Astrocyte of the hippocampus (primary cell): ENCODE data around the gene DISC1.

Experiments
- DNase-seq: peaks from one replicate; pipeline ENCODE4 v3.0.0; 2011; ENCODE audit warnings: low read depth, low spot score

DISC1 gene

DNA sequence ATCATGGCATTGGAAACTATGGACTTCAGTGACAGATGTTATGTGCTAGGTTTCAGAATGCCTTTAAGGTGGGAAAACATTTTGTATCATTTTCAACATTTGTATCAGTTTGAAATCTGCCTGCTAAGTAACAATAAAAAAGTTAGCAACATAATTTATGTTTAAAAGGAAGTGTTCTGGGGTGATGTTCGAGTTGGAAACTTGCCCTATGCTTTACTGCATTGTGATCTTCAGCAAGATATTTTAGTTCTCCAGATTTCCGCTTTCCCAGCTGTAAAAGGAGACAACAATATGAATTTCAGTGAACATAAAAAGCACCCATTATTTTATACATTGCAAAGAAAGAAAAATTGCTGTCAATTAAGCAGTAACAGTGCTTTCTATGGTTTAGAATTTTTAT lies 187.4 kb downstream of the DISC1 start:
- DNase-seq: no peak

DNA sequence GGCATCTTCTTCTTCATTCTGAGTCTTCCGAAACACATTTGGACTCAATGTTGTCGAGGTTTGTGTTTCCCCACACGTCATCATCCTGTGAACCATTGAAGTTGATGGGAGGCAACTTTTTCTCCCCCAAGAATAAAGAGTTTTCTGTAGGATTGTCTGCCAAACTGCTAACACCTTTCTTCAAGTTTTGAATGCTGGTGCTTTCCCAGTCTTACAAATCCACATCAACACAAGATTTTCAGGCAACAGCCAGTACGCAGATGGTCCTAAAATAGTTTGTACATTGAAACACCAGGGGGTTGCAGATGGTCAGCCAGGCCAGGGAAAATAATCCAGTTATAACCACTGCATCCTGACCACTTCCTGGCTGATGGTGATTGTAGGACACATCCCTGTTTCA lies 187.9 kb downstream of the DISC1 start:
- DNase-seq: no peak

DNA sequence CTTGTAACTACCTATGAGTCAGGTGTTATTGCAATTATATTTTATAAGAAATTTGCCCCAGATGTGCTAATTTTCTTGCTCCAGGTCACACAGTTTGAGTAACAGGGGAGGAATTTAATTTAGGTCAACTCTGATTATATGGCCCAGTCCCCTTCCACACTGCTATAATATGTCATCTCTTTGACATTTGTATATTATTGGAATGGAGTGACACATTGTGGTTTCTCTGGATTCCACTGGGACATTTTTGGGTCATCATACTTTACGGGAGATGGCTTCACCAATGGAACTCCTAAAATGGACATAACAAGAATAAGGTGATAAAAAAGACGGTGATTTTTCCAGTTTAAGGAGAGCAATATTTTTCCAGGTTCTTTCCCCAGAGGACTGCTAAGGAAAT lies 191.2 kb downstream of the DISC1 start:
- DNase-seq: no peak

DNA sequence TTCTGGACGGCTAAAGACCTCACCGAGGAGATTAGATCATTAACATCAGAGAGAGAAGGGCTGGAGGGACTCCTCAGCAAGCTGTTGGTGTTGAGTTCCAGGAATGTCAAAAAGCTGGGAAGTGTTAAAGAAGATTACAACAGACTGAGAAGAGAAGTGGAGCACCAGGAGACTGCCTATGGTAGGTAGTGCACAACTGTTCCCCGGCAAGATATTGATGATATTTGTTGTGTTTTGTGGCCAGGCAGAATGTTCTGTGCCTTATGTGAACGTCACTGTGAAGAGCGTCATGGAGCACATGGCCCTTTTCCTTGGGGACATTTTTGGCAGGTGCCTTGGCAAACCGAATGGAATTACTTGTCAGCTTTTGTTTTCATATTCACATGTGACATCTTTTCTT lies 191.7 kb downstream of the DISC1 start:
- DNase-seq: no peak

DNA sequence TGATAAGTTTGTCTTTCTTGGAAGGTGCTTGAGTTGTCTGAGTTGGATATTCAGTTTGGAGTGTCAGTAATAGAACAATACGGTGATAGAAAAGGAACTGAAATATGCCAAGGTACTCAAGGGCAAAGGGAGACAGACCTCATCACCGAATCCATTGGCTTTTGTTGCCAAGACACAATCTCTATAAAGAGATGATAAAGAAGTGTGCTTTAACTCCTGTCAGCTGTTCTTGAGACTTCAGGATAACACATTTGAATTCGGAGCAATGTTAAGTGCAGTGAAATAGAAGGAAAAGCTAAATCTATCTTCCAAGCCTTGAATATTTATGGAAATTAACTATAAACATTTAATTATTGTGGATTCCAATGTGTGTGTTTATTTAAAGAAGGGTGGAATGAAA lies 194.7 kb downstream of the DISC1 start:
- DNase-seq: no peak

DNA sequence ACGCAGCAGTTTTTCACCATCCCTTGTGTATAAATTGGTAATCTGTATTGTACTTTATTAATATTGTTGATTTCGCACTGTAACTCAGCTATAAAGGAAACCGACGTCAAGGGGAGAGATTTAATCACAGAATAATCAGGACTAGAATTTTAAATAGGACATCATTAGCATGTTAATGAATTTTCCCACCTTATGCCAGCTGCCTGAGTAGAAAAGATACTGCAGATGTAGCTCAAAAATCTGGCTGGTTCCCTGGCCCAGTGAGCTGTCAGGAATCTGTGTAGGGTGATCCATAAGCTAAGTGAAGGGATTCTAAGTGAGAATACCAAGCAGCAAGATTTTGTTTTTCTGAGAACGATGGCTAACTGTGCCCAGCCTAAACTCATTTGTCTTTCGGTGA lies 195.5 kb downstream of the DISC1 start:
- DNase-seq: no peak

DNA sequence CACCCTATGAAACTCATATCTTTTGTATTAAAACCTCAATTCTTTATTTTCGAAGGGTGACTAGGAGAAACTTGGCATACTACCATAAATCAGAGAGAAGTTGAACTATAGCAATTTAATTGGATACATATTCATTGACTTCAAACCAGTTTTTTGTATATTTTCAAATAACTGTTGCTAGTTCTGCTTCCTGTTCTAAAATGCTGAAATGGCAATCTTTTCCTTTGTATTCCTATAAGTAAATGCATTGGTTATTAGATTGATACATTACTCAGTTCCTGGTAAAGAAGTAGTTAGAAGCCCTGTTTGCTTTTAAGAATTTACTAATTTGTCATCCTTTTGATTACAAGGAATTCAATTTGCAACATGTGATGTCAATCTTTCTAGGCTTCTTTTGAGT lies 200.0 kb downstream of the DISC1 start:
- no peak for DNase-seq

DNA sequence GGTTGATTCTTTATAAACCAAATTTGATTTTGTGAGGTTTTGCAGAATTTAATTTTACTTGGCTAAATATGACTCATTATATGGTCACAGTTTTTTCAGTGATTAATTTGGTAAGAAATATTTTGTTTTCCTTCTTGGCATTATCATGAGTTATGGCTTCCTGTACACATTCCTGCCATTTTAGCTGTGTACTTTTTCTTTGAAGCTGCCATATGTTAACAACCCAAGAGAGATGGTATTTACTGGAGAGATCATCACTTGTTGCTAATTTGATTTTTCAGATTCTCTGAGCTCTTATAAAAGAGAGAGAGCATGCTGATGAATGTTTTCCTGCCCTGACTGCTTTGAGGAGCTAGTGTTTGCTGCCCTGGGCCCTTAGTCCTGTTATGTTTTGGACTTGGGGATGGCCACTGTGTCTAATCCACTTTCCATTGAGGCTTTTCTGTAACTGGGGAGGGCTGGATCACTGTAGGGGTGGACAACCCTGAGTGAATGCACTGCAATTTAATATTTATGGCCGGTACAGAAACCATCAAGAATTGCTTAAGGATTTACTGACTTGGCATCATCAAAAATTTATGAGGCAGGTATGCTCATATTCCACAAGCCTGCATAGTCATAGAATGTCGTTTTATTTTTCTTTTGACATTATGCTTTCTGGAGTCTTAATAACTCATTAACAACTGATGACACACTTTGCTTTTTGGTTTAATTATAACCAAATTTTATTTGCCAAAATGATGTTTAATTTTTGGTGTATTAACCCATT lies 200.9 kb downstream of the DISC1 start:
- peak; percentile 67 for DNase-seq

DNA sequence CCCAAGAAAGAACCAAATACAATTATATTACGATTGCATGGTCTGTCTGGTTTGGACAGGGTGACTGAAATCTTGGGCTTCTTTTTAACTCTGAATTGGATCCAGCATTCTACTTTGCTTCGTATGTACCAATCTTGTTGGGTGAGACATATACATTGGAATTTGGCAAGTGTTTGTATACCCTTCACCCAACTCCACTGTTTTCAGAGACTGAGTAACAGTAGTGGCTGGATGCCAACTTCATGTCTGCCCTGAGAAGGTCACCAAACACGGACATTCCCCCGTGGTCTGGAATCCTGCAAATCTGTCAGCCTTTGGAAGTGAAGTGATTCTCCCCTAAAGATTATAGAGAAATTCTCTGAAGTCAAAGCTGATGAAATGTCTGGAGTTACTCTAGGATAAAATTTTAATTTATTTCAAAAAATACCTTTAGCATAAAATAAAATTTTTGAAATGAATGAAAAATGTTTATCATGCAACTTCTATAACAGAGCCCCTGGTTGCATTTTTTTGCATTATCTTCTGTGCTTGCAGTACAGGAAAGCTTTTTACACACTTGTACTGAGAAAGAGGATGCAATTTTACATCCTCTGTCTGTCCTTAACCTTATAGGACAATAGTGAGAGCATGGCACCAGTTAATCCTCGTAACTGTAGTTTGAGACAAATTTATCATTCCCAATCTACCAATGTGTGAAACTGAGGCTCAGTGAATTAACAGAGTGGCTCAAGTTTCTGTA lies 201.8 kb downstream of the DISC1 start:
- peak; percentile 92 for DNase-seq

DNA sequence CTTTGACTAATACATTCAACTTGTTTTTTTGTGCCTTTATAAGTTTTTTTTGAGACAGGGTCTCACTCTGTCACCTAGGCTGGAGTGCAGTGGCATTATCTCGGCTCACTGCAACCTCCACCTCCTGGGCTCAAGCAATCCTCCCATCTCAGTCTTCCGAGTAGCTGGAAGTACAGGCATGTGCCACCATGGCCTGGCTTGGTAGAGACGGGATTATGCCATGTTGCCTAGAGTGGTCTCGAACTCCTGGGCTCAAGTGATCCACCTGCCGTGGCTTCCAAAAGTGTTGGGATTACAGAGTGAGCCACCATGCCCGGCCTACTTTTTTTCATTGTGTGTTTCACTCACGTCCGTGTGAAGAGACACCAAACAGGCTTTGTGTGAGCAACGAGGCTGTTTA lies 202.7 kb downstream of the DISC1 start:
- no peak for DNase-seq

DNA sequence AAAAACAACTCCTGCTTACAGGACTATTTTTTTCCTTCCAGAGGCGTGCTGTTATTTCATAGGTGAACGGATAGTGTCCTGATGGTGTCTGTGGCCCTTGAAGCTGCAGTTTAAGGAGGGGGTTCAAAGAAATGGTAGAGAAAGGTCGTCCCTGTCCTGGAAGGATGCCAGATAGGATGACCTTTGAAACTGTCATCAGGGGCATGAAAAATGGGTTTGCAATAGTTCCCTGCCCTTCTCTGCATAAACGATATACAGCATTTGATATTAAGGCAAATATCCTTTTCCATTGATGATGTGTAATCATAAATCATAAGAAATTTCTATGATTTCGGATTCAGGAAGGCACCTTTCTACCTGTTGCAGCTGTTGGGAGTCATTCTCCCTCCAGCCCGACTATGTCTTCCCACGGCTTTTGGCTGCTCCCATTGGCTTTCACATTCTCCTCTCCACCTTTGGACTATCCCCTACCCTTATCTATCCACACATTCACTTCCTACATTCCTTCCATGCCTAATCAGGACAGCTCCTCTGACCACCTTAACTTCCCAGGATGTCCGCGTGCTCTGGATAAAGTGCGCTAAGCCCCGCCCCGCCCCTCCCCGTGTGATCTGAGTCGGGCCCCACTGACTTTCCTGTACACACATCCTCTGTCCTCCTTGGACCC lies 209.8 kb downstream of the DISC1 start:
- DNase-seq: no peak

DNA sequence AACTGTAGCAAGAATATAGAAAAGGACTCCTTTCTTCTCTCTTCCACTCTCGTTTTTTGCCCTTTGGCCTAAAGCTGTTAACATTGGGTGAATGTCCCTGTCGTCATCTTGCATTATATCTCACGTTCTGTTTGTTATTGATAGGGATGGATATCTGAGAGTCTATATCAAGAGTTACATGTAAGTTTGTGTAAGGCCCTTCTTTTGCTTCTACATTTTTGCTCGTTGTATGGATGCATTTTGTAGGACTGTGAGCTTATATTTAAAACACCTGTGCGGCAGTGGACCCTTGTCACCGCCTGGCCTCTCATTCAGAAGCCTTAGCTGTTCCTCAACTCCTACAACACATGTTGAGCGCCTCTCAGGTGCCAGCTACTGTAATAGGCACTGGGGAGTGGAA lies 211.9 kb downstream of the DISC1 start:
- no peak for DNase-seq

DNA sequence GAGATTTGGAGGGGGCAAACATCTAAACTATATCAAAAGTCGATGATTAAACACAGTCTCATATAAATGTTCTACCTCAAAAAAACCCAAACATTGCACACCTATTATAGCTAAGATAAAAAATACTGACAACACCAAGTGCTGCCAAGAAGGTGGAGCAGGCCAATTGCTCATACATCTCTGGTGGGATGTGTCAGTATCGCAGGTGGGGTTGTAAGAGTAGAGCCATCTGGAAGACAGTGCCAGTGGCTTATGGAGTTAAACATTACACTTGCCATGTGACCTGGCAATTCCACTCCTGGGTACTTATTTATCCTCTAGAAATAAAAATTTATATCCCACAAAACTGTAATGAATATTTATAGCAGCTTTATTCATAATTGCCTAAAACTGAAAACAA lies 213.4 kb downstream of the DISC1 start:
- no peak for DNase-seq

DNA sequence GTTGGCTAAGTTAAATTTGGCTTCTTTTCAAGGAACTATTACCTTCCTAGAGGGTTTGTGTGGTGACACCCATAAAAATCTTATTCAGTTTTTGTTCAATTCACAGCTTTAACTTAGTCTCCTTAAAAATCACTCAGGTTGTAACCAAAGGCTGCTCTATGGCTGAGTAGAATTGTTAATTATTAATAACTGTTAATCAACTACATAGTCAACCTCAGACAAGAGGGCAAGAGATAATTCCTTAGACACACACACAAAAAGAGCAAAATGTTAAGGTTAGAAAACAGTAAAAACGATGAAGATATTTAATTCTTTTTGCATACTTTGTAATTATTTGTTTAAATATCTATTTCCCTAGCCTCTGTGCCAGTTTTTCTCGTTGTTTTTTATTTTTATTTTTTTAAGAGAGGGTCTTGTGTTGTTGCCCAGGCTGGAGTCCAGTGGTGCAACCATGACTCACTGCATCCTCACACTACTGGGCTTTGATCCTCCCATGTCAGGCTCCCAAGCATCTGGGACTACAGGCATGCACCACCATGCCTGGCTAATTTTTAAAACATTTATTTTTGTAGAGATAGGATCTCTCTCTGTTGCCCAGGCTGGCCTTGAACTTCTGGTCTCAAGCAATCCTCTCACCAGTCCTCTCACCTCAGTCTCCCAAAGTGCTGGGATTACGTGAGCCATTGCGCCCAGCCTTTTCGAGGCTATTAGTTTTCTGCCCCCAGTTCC lies 215.2 kb downstream of the DISC1 start:
- peak; percentile 28 for DNase-seq

DNA sequence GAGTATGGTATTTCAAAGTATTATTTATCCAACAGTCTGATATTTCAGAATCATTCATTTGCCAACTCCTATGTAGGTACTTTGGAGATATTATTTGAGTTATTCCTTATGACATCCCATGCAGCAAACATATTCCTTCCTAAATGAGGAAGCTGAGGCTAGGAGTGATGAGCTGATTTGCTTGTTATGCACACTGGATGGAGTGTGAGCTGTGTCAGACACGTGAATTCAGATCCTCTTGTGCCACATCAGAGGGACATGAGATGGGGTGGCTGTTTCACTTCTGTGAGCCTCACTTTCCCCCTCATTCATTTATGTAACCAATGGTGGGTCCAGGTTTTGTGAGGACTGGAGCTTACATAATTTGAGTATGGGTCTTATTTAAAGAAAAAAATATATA lies 215.9 kb downstream of the DISC1 start:
- DNase-seq: no peak

DNA sequence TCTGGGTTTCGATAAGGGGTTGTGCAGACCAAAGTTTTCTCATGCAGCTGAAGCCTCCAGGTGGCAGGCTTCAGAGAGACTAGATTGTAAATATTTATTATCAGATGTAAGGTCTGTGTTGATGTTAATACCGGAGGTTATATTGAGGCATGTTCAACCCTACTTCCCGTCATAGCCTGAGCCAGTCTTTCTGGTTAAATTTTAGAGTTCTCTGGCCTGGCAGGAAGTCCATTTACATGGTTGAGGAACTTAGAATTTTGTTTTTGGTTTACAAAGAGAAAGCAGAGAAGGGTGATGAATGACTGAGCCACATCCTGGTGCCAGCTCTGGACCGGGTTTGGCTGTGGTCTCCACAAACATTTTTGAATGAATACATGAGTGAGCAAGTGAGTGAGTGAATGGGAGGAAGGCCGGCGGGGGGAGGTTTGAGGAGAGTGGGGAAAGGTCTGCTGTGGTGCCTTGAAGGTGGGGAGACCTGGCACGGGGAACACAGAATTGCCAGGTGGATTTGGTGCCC lies 218.5 kb downstream of the DISC1 start:
- DNase-seq: peak; percentile 66

DNA sequence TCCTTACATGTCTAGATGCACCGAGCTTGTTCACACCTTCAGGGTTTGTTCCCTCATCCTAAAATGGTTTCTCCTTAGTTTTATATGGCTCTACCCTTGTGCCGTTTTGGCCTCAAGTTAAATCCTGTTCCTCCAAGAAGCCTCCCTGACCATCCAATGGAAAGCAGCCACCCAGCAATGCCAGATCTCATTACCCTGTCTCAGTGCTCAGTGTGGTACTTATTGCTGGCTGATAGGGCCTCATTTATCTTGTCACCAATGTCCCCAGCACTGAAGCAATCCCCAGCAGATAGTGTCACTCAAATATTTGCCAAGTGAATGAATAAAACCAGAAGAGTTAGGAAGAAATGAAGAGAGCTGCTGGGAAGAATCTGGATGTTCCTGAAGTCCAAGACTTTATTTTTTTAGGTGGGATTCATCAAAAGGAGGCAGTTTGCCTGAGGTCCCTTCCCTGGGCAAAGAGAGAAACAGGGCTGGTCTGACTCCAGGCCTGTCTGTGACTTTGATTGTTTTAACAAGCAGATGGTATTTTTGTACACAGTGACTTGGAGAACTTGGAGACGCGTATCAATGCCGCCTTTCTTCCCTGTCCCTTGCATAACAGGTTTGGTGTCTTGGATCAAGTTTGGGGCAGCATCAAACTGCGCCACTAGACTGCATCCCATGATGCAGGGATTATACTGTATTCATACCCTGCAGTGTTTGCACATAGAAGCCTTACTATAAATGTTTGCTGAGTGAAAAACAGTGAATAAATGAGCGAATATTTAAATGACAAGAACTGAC lies 221.2 kb downstream of the DISC1 start:
- DNase-seq: no peak

DNA sequence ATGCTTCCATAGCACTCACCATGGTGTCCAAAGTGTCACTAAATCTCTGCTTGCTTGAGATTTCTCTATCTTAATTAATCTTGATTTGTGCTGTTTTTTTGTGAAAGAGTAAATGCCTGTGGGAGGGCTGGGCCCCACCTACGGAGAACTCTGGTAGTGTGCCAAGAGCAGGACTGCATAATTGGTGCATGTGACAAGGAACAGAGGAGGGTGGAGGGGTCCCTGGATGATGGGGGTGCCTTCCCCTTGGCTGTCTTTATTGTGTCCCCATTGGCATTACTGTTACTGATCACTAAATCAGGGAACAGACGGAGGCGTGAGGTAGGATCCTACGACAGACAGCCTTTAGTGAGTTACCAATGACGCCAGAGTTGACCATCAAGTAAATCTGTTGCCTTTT lies 223.4 kb downstream of the DISC1 start:
- no peak for DNase-seq

DNA sequence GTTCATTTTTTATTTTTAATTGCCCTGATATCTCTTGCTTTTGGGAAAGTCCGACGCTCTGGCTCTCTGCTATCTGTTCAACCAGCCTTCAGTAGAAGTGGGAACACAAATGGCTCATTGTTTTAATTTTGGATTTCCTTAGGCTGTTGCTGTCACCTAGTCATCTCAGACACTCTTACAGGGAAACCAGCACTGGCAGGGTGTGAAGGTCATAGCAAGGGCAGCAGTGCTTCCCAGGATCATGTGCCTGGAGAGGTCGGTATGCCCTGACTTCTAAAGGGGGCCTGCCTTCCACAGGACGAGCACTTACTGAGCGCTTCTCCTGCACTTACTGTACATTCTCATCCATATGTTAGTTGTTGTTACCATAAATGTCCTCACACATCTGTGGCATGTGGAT lies 224.2 kb downstream of the DISC1 start:
- DNase-seq: no peak

DNA sequence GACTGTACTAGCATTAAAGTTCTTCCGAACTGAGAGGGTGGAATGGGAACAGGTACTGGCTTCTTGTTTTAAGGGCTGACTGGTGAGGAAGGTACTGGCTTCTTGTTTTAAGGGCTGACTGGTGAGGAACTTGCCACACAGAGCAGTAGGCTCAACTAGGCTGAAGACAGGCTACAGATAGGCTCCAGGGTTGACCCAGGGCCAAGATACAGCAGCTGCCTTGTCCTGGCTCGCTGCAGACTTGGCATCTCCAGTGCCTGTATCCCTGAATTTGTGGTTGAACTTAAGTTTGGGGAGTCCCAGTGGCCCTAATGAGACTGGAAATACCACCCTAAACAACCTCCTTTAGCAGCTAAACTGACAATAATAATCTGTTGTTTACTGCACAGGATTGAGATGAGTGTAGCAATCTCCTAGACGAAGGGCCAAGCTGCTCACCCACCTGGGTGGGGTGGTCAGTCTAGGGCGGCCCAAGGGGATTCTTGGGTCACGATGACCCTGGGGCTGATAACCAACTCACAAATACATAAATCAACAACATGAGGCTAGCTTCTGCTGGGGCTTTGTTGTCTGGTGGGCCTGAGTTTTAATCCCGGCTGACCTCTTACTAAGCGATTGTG lies 227.1 kb downstream of the DISC1 start:
- DNase-seq: no peak

DNA sequence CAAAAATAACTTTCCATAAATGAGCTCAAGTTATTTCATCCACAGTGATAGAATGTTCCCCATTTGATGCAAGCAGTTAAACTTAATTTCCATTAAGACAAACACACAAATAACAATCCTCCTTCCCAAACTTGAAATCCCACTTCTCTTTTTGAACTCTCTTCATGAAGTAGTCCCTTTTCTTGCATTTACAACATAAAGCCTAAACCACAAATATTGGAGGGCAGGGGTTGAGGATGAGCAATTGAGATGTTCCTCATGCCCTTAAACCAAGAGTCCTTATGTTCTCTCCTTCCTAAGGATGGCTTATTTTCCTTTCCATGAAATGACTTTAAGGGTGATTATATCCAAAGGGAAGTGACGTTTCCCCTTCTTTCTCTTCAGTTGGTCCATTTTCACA lies 228.8 kb downstream of the DISC1 start:
- no peak for DNase-seq
